Gastroesophageal sphincter (tissue), 4 donors: ENCODE measurements around the gene TMEM42. TPM values are rescaled to one million over a fixed set of nuclear protein-coding genes. Genes with fewer than 3 reads are reported as not detected.
"Not testable (repeated sequence)": the region's sequence is repeated elsewhere in the genome, so short reads cannot be mapped to it uniquely, and the experiment has no call there.

Experiments
- ATAC-seq: fragments of 150-250 bp; one replicate; pipeline ENCODE4 v1.9.1; 2016; ENCODE audit warnings: mild to moderate bottlenecking, moderate library complexity
- H3K27ac ChIP-seq, 4 donors: fragments of 200-600 bp; sonication (generic) in 3 of 4; 1 replicate in 3 of 4; 2 replicates in 1 of 4; pipeline ENCODE4 v1.5.1; 2016 to 2019
- H3K27me3 ChIP-seq: fragments of 200-600 bp; sonication (generic); one replicate; pipeline ENCODE4 v1.5.1; 2019
- H3K36me3 ChIP-seq, 2 donors: fragments of 200-600 bp; sonication (generic); one replicate each; pipeline ENCODE4 v1.5.1; 2019; ENCODE audit warnings: control low read depth in 1 of 2
- H3K4me1 ChIP-seq, 3 donors: fragments of 200-600 bp; sonication (generic); 1 replicate in 2 of 3; 2 replicates in 1 of 3; pipeline ENCODE4 v1.5.1; 2016 to 2019; ENCODE audit warnings: control low read depth in 2 of 3
- H3K4me3 ChIP-seq, 2 donors: fragments of 200-600 bp; sonication (generic); one replicate each; pipeline ENCODE4 v1.5.1; 2019; ENCODE audit warnings: mild to moderate bottlenecking in 1 of 2, moderate library complexity in 1 of 2
- H3K9me3 ChIP-seq, 3 donors: fragments of 200-600 bp; sonication (generic); one replicate each; pipeline ENCODE4 v1.5.1; 2017 to 2019; ENCODE audit warnings: control low read depth in 2 of 3
- CTCF ChIP-seq, 4 experiments: fragments of 200-600 bp in 2 of 4; fragments of 450-650 bp in 2 of 4; sonication (generic) in 1 of 4; IDR thresholded peaks; one replicate each; pipeline ENCODE4 v1.5.1; 2017 to 2019; ENCODE audit warnings: antibody characterized with exemption in 4 of 4, mild to moderate bottlenecking in 2 of 4, moderate library complexity in 2 of 4
- EP300 ChIP-seq: sonication (generic); formaldehyde crosslinking; IDR thresholded peaks from one replicate; pipeline ENCODE4 v1.6.1; 2017; ENCODE audit warnings: antibody characterized with exemption, mild to moderate bottlenecking
- POLR2A ChIP-seq, 2 donors: fragments of 450-650 bp; IDR thresholded peaks; one replicate each; pipeline ENCODE4 v1.6.1; 2017; ENCODE audit warnings: antibody characterized with exemption in 2 of 2, mild to moderate bottlenecking in 2 of 2, moderate library complexity in 1 of 2
- POLR2AphosphoS5 ChIP-seq: sonication (generic); formaldehyde crosslinking; IDR thresholded peaks from one replicate; pipeline ENCODE4 v1.6.1; 2017; ENCODE audit warnings: antibody characterized with exemption
- WGBS, 2 donors: methylation state at CpG; one replicate each; pipeline ENCODE4 v1.1.5; 2018; ENCODE audit warnings: low coverage in 1 of 2; 5-methylcytosine and 5-hydroxymethylcytosine counted together
- total RNA-seq, 4 donors: library from RNA; depleted of rRNA; stranded (reverse); fragments of >200 nt; gene quantifications; one replicate each; pipeline ENCODE4 v1.1.0, GENCODE V29; 2016

TMEM42 gene
- total RNA-seq, 4 donors from 2014 or later = 7.0 to 14.9 (median 9.0) TPM

DNA sequence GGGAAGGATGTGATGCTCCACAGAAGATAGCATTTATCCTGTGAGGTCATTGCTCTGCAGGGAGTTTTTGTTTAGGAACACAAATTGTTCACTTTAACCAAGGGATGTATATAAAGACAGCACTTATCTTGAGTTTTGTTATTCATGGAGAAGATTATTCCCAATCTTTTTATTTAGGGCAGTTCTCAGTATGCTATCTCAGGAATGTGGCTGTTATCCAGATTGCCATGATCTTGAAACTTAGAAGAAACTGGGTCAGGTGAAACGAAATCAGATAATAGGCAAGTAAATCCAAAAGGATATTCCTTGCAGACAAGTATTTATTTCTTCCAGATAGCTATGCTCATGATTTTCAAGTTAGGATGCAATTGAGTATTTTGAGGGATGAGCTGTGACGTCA, 19.3 kb upstream of the TMEM42 start:
- WGBS, 2 donors = 72 to 89% methylated on average over 2 of the region's 2 CpGs

DNA sequence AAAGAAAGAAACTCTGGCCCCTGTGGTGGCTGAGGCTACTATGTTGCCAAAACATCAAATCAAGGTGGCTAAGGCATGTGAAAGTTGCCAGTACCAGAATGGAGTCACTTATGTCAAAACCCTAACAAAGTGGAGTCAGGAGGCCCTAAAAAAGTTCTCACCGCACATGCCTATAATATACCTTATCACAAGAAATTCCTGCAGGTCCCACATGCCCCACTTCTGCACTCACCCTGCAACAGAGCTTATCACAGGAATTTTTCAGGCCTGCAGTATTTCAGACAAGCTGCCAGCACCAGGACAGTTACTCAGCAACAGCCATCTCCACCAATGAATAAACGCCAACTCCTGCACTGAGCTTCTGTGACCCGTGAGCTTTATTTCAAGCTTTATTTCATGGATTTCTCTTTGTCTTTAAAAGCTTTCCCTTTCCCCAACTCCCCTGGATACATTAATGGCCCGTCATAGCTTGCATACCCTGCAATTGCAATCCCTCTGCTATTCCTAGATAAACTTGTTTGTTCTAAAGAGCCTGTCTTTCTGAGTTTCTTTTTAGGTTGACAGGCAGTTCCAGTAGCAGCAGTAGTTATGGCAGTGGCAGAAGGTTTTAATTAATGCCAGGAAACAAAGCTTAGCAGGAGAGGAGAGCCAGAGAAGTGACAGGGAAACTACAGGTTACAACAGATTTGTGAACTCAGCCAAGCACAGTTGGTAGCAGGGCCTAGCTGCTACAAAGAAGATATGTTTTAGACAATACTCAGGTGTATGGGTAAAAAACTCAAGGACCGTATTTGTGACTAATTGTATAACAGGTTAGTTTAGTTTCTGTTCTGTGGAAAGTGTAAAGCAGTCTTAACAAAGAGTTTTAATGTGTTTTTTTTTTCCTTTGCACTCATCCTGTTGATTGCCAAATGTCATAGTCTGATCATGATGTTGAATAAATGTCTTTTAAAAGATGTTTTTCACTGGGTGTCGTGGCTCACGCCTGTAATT, 15.9 kb upstream of the TMEM42 start:
- Histone ChIP-seq H3K36me3 (no peaks in the 10 kb centered on the region), H3K27me3 (no peaks in the 10 kb centered on the region), H3K27ac (peak overlapping the region in 3 of 4 donors; percentile 49 to 68 (median 62)), H3K4me1 (peaks cover 0 to 18% (median 0%) of the 10 kb centered on the region in 3 donors), H3K9me3 (no peaks in the 10 kb centered on the region), H3K4me3 (no peak overlapping the region)
- no peak for TF ChIP-seq CTCF (IDR thresholded peaks at IDR 0.05)
- no peak for TF ChIP-seq POLR2A (IDR thresholded peaks at IDR 0.05)
- no peak for TF ChIP-seq EP300
- TF ChIP-seq POLR2AphosphoS5 = no peak
- WGBS, 2 donors = 14 to 37% methylated on average over 5 to 7 of the region's 7 CpGs
- no peak for ATAC-seq

More for the DNA sequence above, 19.3 kb upstream of the TMEM42 start:
- Histone ChIP-seq H3K4me1 (peaks cover 0 to 18% (median 0%) of the 10 kb centered on the region in 3 donors), H3K4me3 (no peak overlapping the region), H3K27me3 (no peaks in the 10 kb centered on the region), H3K9me3 (no peaks in the 10 kb centered on the region), H3K27ac (no peak overlapping the region), H3K36me3 (no peaks in the 10 kb centered on the region)
- no peak for ATAC-seq
- TF ChIP-seq POLR2A (IDR thresholded peaks at IDR 0.05) (no peak), EP300 (no peak), CTCF (IDR thresholded peaks at IDR 0.05) (no peak), POLR2AphosphoS5 (no peak)

- TF ChIP-seq POLR2AphosphoS5 = no peak
- no peak for TF ChIP-seq POLR2A (IDR thresholded peaks at IDR 0.05)
- no peak for TF ChIP-seq EP300
- no peak for TF ChIP-seq CTCF (IDR thresholded peaks at IDR 0.05)
- WGBS, 2 donors = 70 to 85% methylated on average over 1 of the region's 1 CpG
- Histone ChIP-seq H3K4me3 (no peak overlapping the region), H3K36me3 (no peaks in the 10 kb centered on the region), H3K4me1 (peaks cover 0 to 18% (median 0%) of the 10 kb centered on the region in 3 donors), H3K27me3 (no peaks in the 10 kb centered on the region), H3K9me3 (no peaks in the 10 kb centered on the region), H3K27ac (no peak overlapping the region)
- ATAC-seq = no peak
These were observed 13.1 kb upstream of the TMEM42 start for GRCh38 chr3:44848634-44849033.

- 94 to 97% methylated on average over 6 of the region's 6 CpGs for WGBS, 2 donors
- H3K9me3 ChIP-seq = peaks cover 0 to 12% (median 0%) of the 10 kb centered on the region in 3 donors
- not testable (repeated sequence) for H3K27ac ChIP-seq, H3K4me1 ChIP-seq, H3K27me3 ChIP-seq, H3K36me3 ChIP-seq, ATAC-seq, H3K4me3 ChIP-seq
These were observed 5.0 kb upstream of the TMEM42 start for GRCh38 chr3:44856663-44857062.

GRCh38 chr3:44860117-44860516, 1.6 kb upstream of the TMEM42 start:
- H3K4me1 ChIP-seq = peaks cover 0 to 25% (median 5%) of the 10 kb centered on the region in 3 donors
- no peaks in the 10 kb centered on the region for H3K27me3 ChIP-seq

More at GRCh38 chr3:44860117-44860516, 1.6 kb upstream of the TMEM42 start:
- ATAC-seq = no peak
- TF ChIP-seq CTCF (IDR thresholded peaks at IDR 0.05) (no peak), POLR2A (IDR thresholded peaks at IDR 0.05) (no peak), POLR2AphosphoS5 (no peak), EP300 (no peak)
- Histone ChIP-seq H3K9me3 (peaks cover 0 to 12% (median 0%) of the 10 kb centered on the region in 3 donors), H3K36me3 (peaks cover 0 to 3% of the 10 kb centered on the region in 2 donors), H3K4me3 (no peak overlapping the region), H3K27ac (no peak overlapping the region)
- WGBS, 2 donors = 86 to 93% methylated on average over 1 to 4 of the region's 4 CpGs
